GM23338 (cell line): ENCODE measurements around the gene PSORS1C1. TPM values are rescaled to one million over a fixed set of nuclear protein-coding genes. Genes with fewer than 3 reads are reported as not detected.

Experiments
- ATAC-seq: fragments of 200-7000 bp; cut with Tn5 transposase; 3 replicates; pipeline ENCODE4 v1.9.1; 2020
- DNase-seq: peaks from one replicate; pipeline ENCODE4 v3.0.0-alpha.2; 2015; ENCODE audit warnings: low spot score
- H2AFZ ChIP-seq: fragments of 200-600 bp; sonication (generic); 2 replicates; pipeline ENCODE4 v1.8.0; 2016; ENCODE audit warnings: antibody characterized with exemption, mild to moderate bottlenecking, moderate library complexity
- H3F3A ChIP-seq: fragments of 200-600 bp; sonication (generic); replicated peaks from 2 replicates; pipeline ENCODE4 v1.8.0; 2017; ENCODE audit warnings: antibody characterized with exemption, mixed run types, low read depth
- H3K27ac ChIP-seq: fragments of 200-600 bp; sonication (generic); 2 replicates; pipeline ENCODE4 v1.6.1; 2016; ENCODE audit warnings: low read depth
- H3K27me3 ChIP-seq: fragments of 200-600 bp; sonication (generic); 2 replicates; pipeline ENCODE4 v1.8.0; 2016; ENCODE audit warnings: mild to moderate bottlenecking, mixed run types, moderate library complexity; ENCODE audit not compliant: insufficient read depth
- H3K36me3 ChIP-seq: fragments of 200-600 bp; sonication (generic); 2 replicates; pipeline ENCODE4 v1.8.0; 2016; ENCODE audit warnings: mild to moderate bottlenecking; ENCODE audit not compliant: insufficient read depth
- H3K4me1 ChIP-seq: fragments of 200-600 bp; sonication (generic); 2 replicates; pipeline ENCODE4 v1.8.0; 2016; ENCODE audit warnings: mild to moderate bottlenecking, moderate library complexity; ENCODE audit not compliant: insufficient read depth
- H3K4me2 ChIP-seq: fragments of 200-600 bp; sonication (generic); 2 replicates; pipeline ENCODE4 v1.7.1; 2017; ENCODE audit warnings: mixed run types
- H3K4me3 ChIP-seq: fragments of 200-600 bp; sonication (generic); 2 replicates; pipeline ENCODE4 v1.6.1; 2016; ENCODE audit warnings: mixed run types
- H3K79me2 ChIP-seq: fragments of 200-600 bp; sonication (generic); replicated peaks from 2 replicates; pipeline ENCODE4 v1.8.0; 2017; ENCODE audit warnings: mild to moderate bottlenecking; ENCODE audit not compliant: insufficient read depth
- H3K9me2 ChIP-seq: fragments of 200-600 bp; sonication (generic); 2 replicates; pipeline ENCODE4 v1.8.0; 2017; ENCODE audit not compliant: insufficient read depth
- H4K20me1 ChIP-seq: fragments of 200-600 bp; sonication (generic); replicated peaks from 2 replicates; pipeline ENCODE4 v1.8.0; 2017; ENCODE audit warnings: mild to moderate bottlenecking; ENCODE audit not compliant: insufficient read depth
- H3K27ac Mint-ChIP-seq: 2 replicates; pipeline ENCODE4 v1.8.0; 2020; ENCODE audit warnings: inconsistent platforms, mild to moderate bottlenecking, moderate library complexity, mixed read lengths
- H3K27me3 Mint-ChIP-seq: 3 replicates; pipeline ENCODE4 v1.8.0; 2022; ENCODE audit warnings: low read depth, mild to moderate bottlenecking, moderate library complexity, mixed read lengths, inconsistent platforms; ENCODE audit not compliant: insufficient read depth, poor library complexity
- H3K36me3 Mint-ChIP-seq: 3 replicates; pipeline ENCODE4 v1.8.0; 2021; ENCODE audit warnings: low read depth, mild to moderate bottlenecking, inconsistent platforms, moderate library complexity, mixed read lengths
- H3K4me1 Mint-ChIP-seq: 3 replicates; pipeline ENCODE4 v1.8.0; 2020; ENCODE audit warnings: mild to moderate bottlenecking, inconsistent platforms, mixed read lengths
- H3K4me3 Mint-ChIP-seq: 3 replicates; pipeline ENCODE4 v1.8.0; 2021; ENCODE audit warnings: moderate library complexity, mild to moderate bottlenecking, inconsistent platforms, mixed read lengths
- H3K9me3 Mint-ChIP-seq: 3 replicates; pipeline ENCODE4 v1.8.0; 2020; ENCODE audit warnings: moderate library complexity, mild to moderate bottlenecking, inconsistent platforms, mixed read lengths
- CREB1 ChIP-seq: fragments of 250-450 bp; sonication (Bioruptor Pico); IDR thresholded peaks from 2 replicates; pipeline ENCODE4 v1.5.0; 2020; ENCODE audit warnings: low read depth, mild to moderate bottlenecking, moderate library complexity
- CTCF ChIP-seq, 2 experiments: fragments of 200-600 bp in 1 of 2; sonication (generic) in 1 of 2; conservative IDR thresholded peaks; 2 replicates each; pipeline versions ENCODE4 v1.5.1 to v1.6.1; 2016 to 2017; ENCODE audit warnings: antibody characterized with exemption in 2 of 2, low read depth in 2 of 2, mild to moderate bottlenecking in 2 of 2, moderate library complexity in 1 of 2
- EZH2 ChIP-seq: fragments of 200-600 bp; sonication (generic); IDR thresholded peaks from one replicate; pipeline ENCODE4 v1.8.0; 2017; ENCODE audit warnings: antibody characterized with exemption, mild to moderate bottlenecking, low read depth; ENCODE audit not compliant: unreplicated experiment
- NANOG ChIP-seq: IDR thresholded peaks from 2 replicates; pipeline ENCODE4 v1.6.1; 2016; ENCODE audit warnings: antibody characterized with exemption, borderline replicate concordance
- POLR2AphosphoS5 ChIP-seq: IDR thresholded peaks from 2 replicates; pipeline ENCODE4 v1.6.1; 2016; ENCODE audit warnings: antibody characterized with exemption, low read depth
- STAT1 ChIP-seq: IDR thresholded peaks from one replicate; pipeline ENCODE4 v1.6.1; 2016; ENCODE audit warnings: antibody characterized with exemption; ENCODE audit not compliant: unreplicated experiment
- ZNF114 ChIP-seq: fragments of 250-450 bp; sonication (Bioruptor Pico); IDR thresholded peaks from 2 replicates; pipeline ENCODE4 v1.5.0; 2020; ENCODE audit warnings: mild to moderate bottlenecking, moderate library complexity
- ZNF331 ChIP-seq: fragments of 250-450 bp; sonication (Bioruptor Pico); IDR thresholded peaks from 2 replicates; pipeline ENCODE4 v1.5.0; 2020; ENCODE audit warnings: low read depth, mild to moderate bottlenecking, moderate library complexity
- ZNF462 ChIP-seq: fragments of 250-450 bp; sonication (Bioruptor Pico); IDR thresholded peaks from 2 replicates; pipeline ENCODE4 v1.5.0; 2020; ENCODE audit warnings: mild to moderate bottlenecking, moderate library complexity
- polyA plus RNA-seq: library from polyadenylated mRNA; unstranded; fragments of >200 nt; fragmentation: Nextera tagmentation; extraction: Ambion mirVana; gene quantifications from 2 replicates; pipeline ENCODE4 v1.2.1, GENCODE V29; 2016
- total RNA-seq: library from RNA; depleted of rRNA; stranded (reverse); fragments of >200 nt; shearing (Covaris generic); gene quantifications from 2 replicates; pipeline ENCODE4 v1.2.3, GENCODE V29; 2014

PSORS1C1 gene
- total and polyA plus RNA-seq, 2 experiments from 2014 or later: not detected

DNA sequence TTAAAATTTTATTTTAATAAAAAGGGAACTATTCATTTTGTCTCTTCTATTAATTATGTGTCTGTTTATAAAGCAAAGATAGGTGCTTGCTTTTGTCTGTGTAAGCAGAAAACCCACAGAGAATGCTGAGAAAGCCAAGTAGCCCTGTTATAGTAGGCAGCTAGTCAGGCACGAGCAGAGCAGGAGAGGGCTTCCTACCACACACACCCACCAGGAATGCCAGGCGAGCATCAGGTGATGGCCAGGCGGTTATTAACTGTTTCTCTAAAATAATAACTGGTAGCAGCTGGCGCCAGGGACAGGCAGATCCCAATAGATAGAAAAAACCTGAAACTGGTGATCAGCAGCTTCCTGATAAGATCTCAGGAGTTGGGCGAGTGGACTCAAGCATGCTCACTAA is 17.9 kb upstream of the PSORS1C1 start:
- H3K36me3 ChIP-seq: no peaks in the 10 kb centered on the region
- Mint-ChIP-seq H3K27ac (no peak overlapping the region), H3K27me3 (no peaks in the 10 kb centered on the region), H3K4me1 (peaks cover 19% of the 10 kb centered on the region), H3K4me3 (no peak overlapping the region), H3K36me3 (no peaks in the 10 kb centered on the region), H3K9me3 (no peaks in the 10 kb centered on the region)
- 0 out of 2 replicates have a peak, but pooled peaks cover 3% of the 10 kb centered on the region for H3K9me2 ChIP-seq
- H3K27ac ChIP-seq: no peak overlapping the region
- no peak for TF ChIP-seq POLR2AphosphoS5
- no peak for TF ChIP-seq ZNF331 (CRISPR knock-in tag)
- no peak for TF ChIP-seq ZNF462 (CRISPR knock-in tag)
- TF ChIP-seq STAT1: no peak
- TF ChIP-seq CREB1 (CRISPR knock-in tag): no peak
- no peak for TF ChIP-seq NANOG
- no peak for TF ChIP-seq ZNF114 (CRISPR knock-in tag)
- TF ChIP-seq EZH2: no peak
- TF ChIP-seq CTCF (conservative IDR thresholded peaks at IDR 0.05; ENCODE audit: low read depth in 2 of 2): no peak
- H4K20me1 ChIP-seq: no peaks in the 10 kb centered on the region
- no peaks in the 10 kb centered on the region for H3K27me3 ChIP-seq
- no peak overlapping the region for H3K4me2 ChIP-seq
- DNase-seq (no peak), ATAC-seq (no peak)
- H2AFZ ChIP-seq: 0 out of 2 replicates have a peak overlapping the region, but pooled peaks have one; percentile 43
- H3F3A ChIP-seq: no peaks in the 10 kb centered on the region
- no peak overlapping the region for H3K4me3 ChIP-seq
- no peaks in the 10 kb centered on the region for H3K79me2 ChIP-seq
- peaks cover 20% of the 10 kb centered on the region for H3K4me1 ChIP-seq
